ENCODE results near the gene TBC1D22A.

The TBC1D22A gene

DNA sequence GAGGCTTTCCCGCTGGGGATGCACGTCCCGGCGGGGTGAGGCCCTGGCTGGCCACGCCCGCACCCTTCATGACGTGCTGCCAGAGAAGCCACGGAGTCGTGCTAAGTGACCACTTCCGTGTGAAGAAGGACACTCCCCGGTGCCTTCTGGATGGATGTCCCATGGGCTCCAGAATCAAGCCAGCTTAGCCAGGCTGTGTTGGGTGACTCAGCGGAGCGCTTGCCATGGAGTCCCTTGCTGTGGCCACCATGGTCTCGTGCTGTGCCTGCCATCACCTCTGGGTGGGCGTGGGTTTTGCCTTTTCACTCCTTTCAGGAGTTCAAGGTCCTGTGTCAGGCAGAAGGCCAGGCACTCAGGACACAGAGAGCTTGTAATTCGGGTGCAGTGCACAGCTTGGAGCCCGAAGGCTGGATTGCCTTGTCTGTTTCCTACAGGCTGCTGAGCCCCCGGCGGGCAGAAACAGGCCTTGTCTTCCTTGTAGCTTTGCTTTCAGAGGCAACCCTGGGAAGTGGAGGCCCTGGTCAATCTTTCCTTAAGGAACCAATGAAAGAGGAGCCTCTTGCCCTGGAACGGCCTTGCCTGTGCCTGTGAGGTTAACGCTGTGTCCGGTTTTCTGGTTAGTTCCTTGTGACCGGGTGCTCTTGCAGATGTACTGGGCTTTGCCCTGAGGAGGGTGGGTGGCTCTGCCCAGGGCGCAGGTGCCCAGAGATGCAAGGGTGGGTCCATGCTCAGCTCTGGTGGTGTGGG is 268.6 kb downstream of the TBC1D22A start:
- no peak for TF ChIP-seq ZNF274 (IDR thresholded peaks at IDR 0.05; ENCODE audit: low read depth, low read length)
- H3K4me3 ChIP-seq (ENCODE audit: low read length), result no peak overlapping the region

- H3K4me3 ChIP-seq (ENCODE audit: low read length), result no peak overlapping the region
- no peak for TF ChIP-seq ZNF274 (IDR thresholded peaks at IDR 0.05; ENCODE audit: low read depth, low read length)
Observed at GRCh38 chr22:47031628-47031915, 269.1 kb downstream of the TBC1D22A start.

GRCh38 chr22:47032091-47032943 is 269.9 kb downstream of the TBC1D22A start:
- H3K4me3 ChIP-seq (ENCODE audit: low read length), result no peak overlapping the region
- no peak for TF ChIP-seq ZNF274 (IDR thresholded peaks at IDR 0.05; ENCODE audit: low read depth, low read length)

DNA sequence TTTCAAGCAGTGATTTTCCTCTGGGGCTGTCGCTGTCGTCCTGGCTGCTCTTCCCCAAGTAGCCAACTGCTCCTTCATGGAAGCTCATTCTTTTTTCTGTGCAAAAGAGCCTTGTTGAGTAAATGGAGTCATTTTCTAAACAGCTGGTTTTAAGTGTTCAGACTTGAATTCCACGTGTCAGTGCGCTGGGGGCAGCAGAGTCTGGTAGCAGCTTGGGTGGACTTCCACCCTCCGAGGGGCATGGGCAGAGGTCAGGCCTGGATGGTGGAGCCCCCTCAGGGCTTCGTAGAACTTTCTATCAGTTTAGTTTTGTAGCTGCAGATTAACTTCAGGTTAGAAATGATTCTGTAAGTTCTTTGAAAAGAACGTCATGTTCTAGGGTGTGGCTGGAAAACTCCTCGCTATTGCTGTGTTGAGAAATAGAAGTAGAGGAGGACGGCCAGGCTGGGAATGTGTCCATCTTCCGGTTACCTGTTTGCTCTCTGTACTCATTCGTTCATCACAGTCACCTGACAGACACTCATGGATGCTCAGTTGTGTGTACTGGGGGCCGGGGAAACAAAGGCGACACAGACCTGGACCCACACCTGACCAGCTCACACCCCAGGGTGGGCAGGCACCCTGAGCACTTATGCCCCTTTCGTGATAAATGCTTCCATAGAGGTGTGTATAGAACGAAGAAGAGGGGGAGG is 270.7 kb downstream of the TBC1D22A start:
- TF ChIP-seq ZNF274 (IDR thresholded peaks at IDR 0.05; ENCODE audit: low read depth, low read length), result no peak
- no peak overlapping the region for H3K4me3 ChIP-seq (ENCODE audit: low read length)

GRCh38 chr22:47033648-47034000 is 271.2 kb downstream of the TBC1D22A start:
- H3K4me3 ChIP-seq (ENCODE audit: low read length), result no peak overlapping the region

DNA sequence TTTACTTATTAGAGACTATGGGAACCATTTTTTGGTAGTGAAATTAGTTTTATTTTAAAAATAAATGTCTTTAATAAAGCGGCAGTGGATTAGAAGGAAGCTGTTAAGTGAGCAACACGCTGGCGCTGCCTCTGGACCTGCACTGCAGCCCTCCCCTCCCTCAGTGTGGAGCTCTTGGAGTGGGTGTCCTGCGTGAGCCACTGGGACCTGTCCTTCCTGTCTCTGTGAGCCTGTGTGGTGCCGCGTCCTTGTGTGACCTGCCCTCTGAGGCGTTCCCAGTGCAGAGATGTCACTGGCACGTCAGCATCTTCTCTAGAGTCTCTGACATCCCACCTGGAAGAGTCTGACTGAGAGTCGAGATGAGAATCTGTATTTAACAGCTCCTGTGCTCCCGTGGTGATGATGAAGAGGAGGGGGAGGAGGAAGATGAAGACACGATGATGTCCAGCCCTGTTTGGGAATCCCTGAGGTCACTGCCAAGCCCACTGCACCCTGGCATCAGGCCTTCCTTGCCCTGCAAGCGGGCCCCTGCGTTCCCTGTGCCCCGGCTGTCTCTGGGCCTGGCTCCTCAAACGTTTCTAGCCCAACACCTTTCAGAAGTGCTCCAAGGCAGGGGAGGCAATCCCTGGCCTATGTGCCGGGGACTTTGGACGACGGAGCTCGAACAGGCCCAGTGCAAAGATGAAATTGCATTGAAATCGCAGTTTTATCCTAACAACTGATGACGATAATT is 271.8 kb downstream of the TBC1D22A start:
- no peak for TF ChIP-seq ZNF274 (IDR thresholded peaks at IDR 0.05; ENCODE audit: low read depth, low read length)
- H3K4me3 ChIP-seq (ENCODE audit: low read length), result no peak overlapping the region

More at GRCh38 chr22:47033648-47034000, 271.2 kb downstream of the TBC1D22A start:
- no peak for TF ChIP-seq ZNF274 (IDR thresholded peaks at IDR 0.05; ENCODE audit: low read depth, low read length)

- H3K4me3 ChIP-seq (ENCODE audit: low read length), result no peak overlapping the region
- no peak for TF ChIP-seq ZNF274 (IDR thresholded peaks at IDR 0.05; ENCODE audit: low read depth, low read length)
Observed at GRCh38 chr22:47034905-47035419, 272.5 kb downstream of the TBC1D22A start.

DNA sequence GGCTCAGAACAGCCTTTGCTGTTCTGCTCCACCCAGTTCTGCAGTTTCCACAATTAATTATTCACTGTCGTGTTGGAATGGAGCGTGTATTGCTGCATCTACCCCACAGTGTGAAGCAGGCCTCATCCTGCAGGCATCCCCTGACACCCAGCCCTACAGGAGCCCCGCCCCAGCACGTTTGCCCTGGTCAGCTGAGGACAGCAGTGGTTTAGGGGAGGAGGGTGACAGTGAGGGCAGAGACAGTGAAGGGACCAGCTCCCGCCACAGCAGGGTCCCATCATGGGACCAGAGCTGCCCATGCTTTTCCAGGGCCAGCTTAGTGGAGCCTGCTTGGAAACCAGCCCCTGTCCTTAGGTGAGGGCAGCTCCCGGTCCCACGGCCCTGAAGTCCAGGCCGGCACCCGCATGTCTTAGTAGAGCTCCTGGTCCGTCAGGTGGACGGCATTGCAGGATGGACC is 273.0 kb downstream of the TBC1D22A start:
- no peak overlapping the region for H3K4me3 ChIP-seq (ENCODE audit: low read length)
- no peak for TF ChIP-seq ZNF274 (IDR thresholded peaks at IDR 0.05; ENCODE audit: low read depth, low read length)

- H3K4me3 ChIP-seq (ENCODE audit: low read length), result no peak overlapping the region
- no peak for TF ChIP-seq ZNF274 (IDR thresholded peaks at IDR 0.05; ENCODE audit: low read depth, low read length)
Observed at GRCh38 chr22:47036352-47036751, 273.9 kb downstream of the TBC1D22A start.

- no peak for TF ChIP-seq ZNF274 (IDR thresholded peaks at IDR 0.05; ENCODE audit: low read depth, low read length)
Observed at GRCh38 chr22:47036936-47037485, 274.6 kb downstream of the TBC1D22A start.

GRCh38 chr22:47038206-47038835 is 275.9 kb downstream of the TBC1D22A start:
- no peak for TF ChIP-seq ZNF274 (IDR thresholded peaks at IDR 0.05; ENCODE audit: low read depth, low read length)
- no peak overlapping the region for H3K4me3 ChIP-seq (ENCODE audit: low read length)

More at GRCh38 chr22:47036936-47037485, 274.6 kb downstream of the TBC1D22A start:
- H3K4me3 ChIP-seq (ENCODE audit: low read length), result no peak overlapping the region

GRCh38 chr22:47039356-47039755 is 276.9 kb downstream of the TBC1D22A start:
- TF ChIP-seq ZNF274 (IDR thresholded peaks at IDR 0.05; ENCODE audit: low read depth, low read length), result no peak
- H3K4me3 ChIP-seq (ENCODE audit: low read length), result no peak overlapping the region
